WTC11 (cell line): Measurements from ENCODE around the gene CYP46A1. TPM values are rescaled to one million over a fixed set of nuclear protein-coding genes. Genes with fewer than 3 reads are reported as not detected.
A peak's percentile ranks its signal among the peaks of the same experiment; 100 is the strongest.

ENCODE experiments used
- ATAC-seq: fragments of 200-7000 bp; cut with Tn5 transposase; 2 replicates; pipeline ENCODE4 v1.10.0; 2021; ENCODE audit warnings: mild to moderate bottlenecking, moderate library complexity
- Bru-seq: library from RNA; stranded (reverse); fragments of 400-500 nt; gene quantifications from one replicate; lab custom pipeline; 2021; lab: Mats Ljungman, UMichigan
- CTCF ChIA-PET: fragments of 300-600 bp; sonication (Branson Sonifier 250); formaldehyde crosslinking; loops from one replicate; lab custom pipeline; 2021; ENCODE audit warnings: antibody characterized with exemption; lab: Charles Lee
- POLR2A ChIA-PET: fragments of 350-600 bp; sonication (Branson Sonifier 250); formaldehyde crosslinking; loops from one replicate; lab custom pipeline; 2021; ENCODE audit warnings: antibody characterized with exemption; lab: Charles Lee
- DNase-seq: peaks from one replicate; pipeline ENCODE4 v3.0.0; 2021; ENCODE audit warnings: low spot score
- H3K27ac Mint-ChIP-seq: 2 replicates; pipeline ENCODE4 v1.8.0; 2021; ENCODE audit warnings: mixed read lengths
- H3K27me3 Mint-ChIP-seq: 2 replicates; pipeline ENCODE4 v1.8.0; 2021; ENCODE audit warnings: low read depth, mild to moderate bottlenecking, moderate library complexity, mixed read lengths
- H3K36me3 Mint-ChIP-seq: 2 replicates; pipeline ENCODE4 v1.8.0; 2021; ENCODE audit warnings: mixed read lengths
- H3K4me1 Mint-ChIP-seq: 2 replicates; pipeline ENCODE4 v1.8.0; 2022; ENCODE audit warnings: mixed read lengths
- H3K4me3 Mint-ChIP-seq: 2 replicates; pipeline ENCODE4 v1.8.0; 2021; ENCODE audit warnings: mild to moderate bottlenecking, moderate library complexity, mixed read lengths
- H3K9me3 Mint-ChIP-seq: 2 replicates; pipeline ENCODE4 v1.8.0; 2021; ENCODE audit warnings: mixed read lengths
- CREB1 ChIP-seq: sonication (generic); formaldehyde crosslinking; IDR thresholded peaks from 2 replicates; pipeline ENCODE4 v1.8.0; 2023; ENCODE audit warnings: mild to moderate bottlenecking, missing genetic modification reagents
- CREM ChIP-seq: sonication (generic); formaldehyde crosslinking; IDR thresholded peaks from 2 replicates; pipeline ENCODE4 v1.8.1; 2022; ENCODE audit warnings: mild to moderate bottlenecking, missing genetic modification reagents, moderate library complexity
- ELF4 ChIP-seq: sonication (generic); formaldehyde crosslinking; IDR thresholded peaks from 2 replicates; pipeline ENCODE4 v1.8.1; 2022; ENCODE audit warnings: low read depth, mild to moderate bottlenecking, moderate library complexity, missing genetic modification reagents
- ETV6 ChIP-seq: sonication (generic); formaldehyde crosslinking; IDR thresholded peaks from 2 replicates; pipeline ENCODE4 v1.8.1; 2022; ENCODE audit warnings: mild to moderate bottlenecking, missing genetic modification reagents
- GRHL2 ChIP-seq: fragments of 250-450 bp; sonication (Bioruptor Pico); IDR thresholded peaks from 2 replicates; pipeline ENCODE4 v1.8.0; 2022; ENCODE audit warnings: mild to moderate bottlenecking, moderate library complexity; ENCODE audit not compliant: insufficient replicate concordance, severe bottlenecking
- HMGA2 ChIP-seq: fragments of 250-450 bp; sonication (Bioruptor Pico); IDR thresholded peaks from 2 replicates; pipeline ENCODE4 v1.4.0; 2021; ENCODE audit warnings: mild to moderate bottlenecking, moderate library complexity
- NFE2L1 ChIP-seq: sonication (generic); formaldehyde crosslinking; IDR thresholded peaks from 2 replicates; pipeline ENCODE4 v1.8.1; 2023; ENCODE audit warnings: missing genetic modification reagents
- NR2C2 ChIP-seq: sonication (generic); formaldehyde crosslinking; IDR thresholded peaks from 2 replicates; pipeline ENCODE4 v1.8.0; 2022; ENCODE audit warnings: mild to moderate bottlenecking, missing genetic modification reagents
- SP1 ChIP-seq: sonication (generic); formaldehyde crosslinking; conservative IDR thresholded peaks from 2 replicates; pipeline ENCODE4 v1.8.1; 2022; ENCODE audit warnings: missing genetic modification reagents
- TEAD1 ChIP-seq: sonication (generic); formaldehyde crosslinking; IDR thresholded peaks from 2 replicates; pipeline ENCODE4 v1.8.0; 2022; ENCODE audit warnings: mild to moderate bottlenecking, missing genetic modification reagents
- TEAD4 ChIP-seq: sonication (generic); formaldehyde crosslinking; IDR thresholded peaks from 2 replicates; pipeline ENCODE4 v1.8.0; 2022; ENCODE audit warnings: mild to moderate bottlenecking, missing genetic modification reagents
- TP53 ChIP-seq: sonication (generic); formaldehyde crosslinking; IDR thresholded peaks from 2 replicates; pipeline ENCODE4 v1.8.1; 2023; ENCODE audit warnings: mild to moderate bottlenecking, missing genetic modification reagents
- ZNF138 ChIP-seq: sonication (generic); formaldehyde crosslinking; conservative IDR thresholded peaks from 2 replicates; pipeline ENCODE4 v1.8.1; 2022; ENCODE audit warnings: mild to moderate bottlenecking, moderate library complexity, missing genetic modification reagents
- long read RNA-seq, 3 experiments: library from RNA in 1 of 3; library from capped mRNA in 1 of 3; library from polyadenylated mRNA in 1 of 3; unstranded in 2 of 3; stranded (forward) in 1 of 3; transcript quantifications; one replicate each; pipeline ENCODE4 v2.0.0, GENCODE V29; 2021
- total RNA-seq: library from RNA; stranded (reverse); gene quantifications from 3 replicates; pipeline ENCODE4 v1.2.3, GENCODE V29; 2021
- TF ChIP-seq, protein P1 (sequence below): sonication (generic); formaldehyde crosslinking; IDR thresholded peaks from 2 replicates; pipeline ENCODE4 v1.8.1; 2022; ENCODE audit warnings: low read depth, mild to moderate bottlenecking, moderate library complexity, missing genetic modification reagents, borderline replicate concordance
- TF ChIP-seq, protein P2 (sequence below): sonication (generic); formaldehyde crosslinking; IDR thresholded peaks from 2 replicates; pipeline ENCODE4 v1.8.1; 2023; ENCODE audit warnings: mild to moderate bottlenecking, moderate library complexity, missing genetic modification reagents
- TF ChIP-seq, protein P3 (sequence below): sonication (generic); formaldehyde crosslinking; IDR thresholded peaks from 2 replicates; pipeline ENCODE4 v1.8.1; 2023; ENCODE audit warnings: mild to moderate bottlenecking, missing genetic modification reagents
- TF ChIP-seq, protein P4 (sequence below): sonication (generic); formaldehyde crosslinking; IDR thresholded peaks from 2 replicates; pipeline ENCODE4 v1.8.0; 2022; ENCODE audit warnings: mild to moderate bottlenecking, missing genetic modification reagents
- TF ChIP-seq, protein P5 (sequence below): sonication (generic); formaldehyde crosslinking; IDR thresholded peaks from 2 replicates; pipeline ENCODE4 v1.8.1; 2022; ENCODE audit warnings: mild to moderate bottlenecking, missing genetic modification reagents, moderate library complexity, borderline replicate concordance
- TF ChIP-seq, protein P6 (sequence below): sonication (generic); formaldehyde crosslinking; IDR thresholded peaks from 2 replicates; pipeline ENCODE4 v1.8.1; 2023; ENCODE audit warnings: mild to moderate bottlenecking, missing genetic modification reagents, moderate library complexity
- TF ChIP-seq, protein P7 (sequence below): sonication (generic); formaldehyde crosslinking; conservative IDR thresholded peaks from 2 replicates; pipeline ENCODE4 v1.8.1; 2023; ENCODE audit warnings: mild to moderate bottlenecking, low read depth, missing genetic modification reagents, moderate library complexity
- TF ChIP-seq, protein P8 (sequence below): sonication (generic); formaldehyde crosslinking; IDR thresholded peaks from 2 replicates; pipeline ENCODE4 v1.8.0; 2023; ENCODE audit warnings: missing genetic modification reagents

The CYP46A1 gene
- 0.57 to 0.77 TPM (median 0.73 TPM) in 3 replicates for total RNA-seq
- Bru-seq, nascent RNA: percentile 33 among the genes with signal in this experiment
- long read RNA-seq, experiment 1: 0 reads
- long read RNA-seq, experiment 2, partial matches to known transcripts: 0 of 1 reads
- long read RNA-seq, experiment 2, other reads (novel, unspliced or antisense): 1 of 1 reads
- long read RNA-seq, experiment 3: 0 reads

DNA sequence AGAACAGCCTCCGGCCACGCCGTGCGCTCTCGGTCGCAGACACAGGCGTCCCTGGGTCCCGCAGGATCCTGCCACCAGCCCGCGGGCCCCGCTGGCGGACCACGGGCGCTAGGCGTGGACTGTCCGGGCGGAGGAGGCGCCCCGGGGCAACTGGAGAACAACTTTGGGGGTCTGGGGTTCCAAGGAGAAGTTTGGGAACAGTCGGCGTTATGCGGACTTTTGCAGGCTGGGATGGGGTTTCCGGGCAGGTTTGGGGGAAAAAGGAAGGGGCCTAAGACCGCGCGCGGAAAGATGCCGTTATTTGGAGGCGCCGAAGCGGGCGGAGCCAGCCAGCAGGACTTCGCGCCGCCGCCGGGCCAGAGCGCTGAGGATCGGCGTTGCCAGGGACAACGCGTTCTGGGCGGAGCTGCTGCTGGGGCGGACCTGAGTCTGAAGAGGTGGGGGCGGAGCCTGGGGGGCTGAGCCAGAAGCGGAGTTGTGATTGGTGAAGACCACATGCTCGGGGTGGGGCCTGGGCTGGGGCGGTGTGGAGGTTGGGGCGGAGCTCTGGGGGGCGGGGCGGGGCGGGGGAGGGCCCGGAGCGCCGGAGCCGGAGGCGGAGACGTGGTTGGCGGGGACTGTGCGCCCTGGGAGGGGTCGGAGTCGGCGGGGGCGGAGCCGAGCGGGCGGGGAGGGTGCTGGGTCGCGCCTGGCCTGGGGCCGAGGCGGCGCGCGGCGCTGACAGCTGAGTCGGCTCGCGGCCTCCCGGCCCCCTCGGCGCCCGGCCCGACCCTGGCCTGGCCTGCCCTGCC, at the start of gene CYP46A1:
TSS of gene CYP46A1 (plus strand) at position 680 of the 791 bp plus-strand sequence. CDS start 120 bp downstream, outside the sequence.
- peaks cover 8% of the 10 kb centered on the region for H3K9me3 Mint-ChIP-seq
- POLR2A ChIA-PET: interaction anchor here (0.6 to 1.0 kb wide), 3 partner anchors 116 to 298 kb away, joined by 3 to 4 read pairs (median 3); no protein-coding TSS in a partner anchor
- DNase-seq (peak; percentile 100), ATAC-seq (peak; percentile 92)
- TF ChIP-seq, protein P1, sequence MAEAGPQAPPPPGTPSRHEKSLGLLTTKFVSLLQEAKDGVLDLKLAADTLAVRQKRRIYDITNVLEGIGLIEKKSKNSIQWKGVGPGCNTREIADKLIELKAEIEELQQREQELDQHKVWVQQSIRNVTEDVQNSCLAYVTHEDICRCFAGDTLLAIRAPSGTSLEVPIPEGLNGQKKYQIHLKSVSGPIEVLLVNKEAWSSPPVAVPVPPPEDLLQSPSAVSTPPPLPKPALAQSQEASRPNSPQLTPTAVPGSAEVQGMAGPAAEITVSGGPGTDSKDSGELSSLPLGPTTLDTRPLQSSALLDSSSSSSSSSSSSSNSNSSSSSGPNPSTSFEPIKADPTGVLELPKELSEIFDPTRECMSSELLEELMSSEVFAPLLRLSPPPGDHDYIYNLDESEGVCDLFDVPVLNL (CRISPR knock-in tag): no peak
- TF ChIP-seq TEAD4 (CRISPR knock-in tag) (no peak), TP53 (CRISPR knock-in tag) (no peak), CREM (peak; percentile 94), NR2C2 (CRISPR knock-in tag) (no peak), ELF4 (CRISPR knock-in tag) (no peak), CREB1 (no peak), HMGA2 (CRISPR knock-in tag) (no peak), SP1 (CRISPR knock-in tag) (peak; percentile 83), ETV6 (CRISPR knock-in tag) (peak; percentile 51; the same call in 1 of the 2 replicates), TEAD1 (CRISPR knock-in tag) (no peak), ZNF138 (CRISPR knock-in tag) (no peak)
- TF ChIP-seq, protein P2, sequence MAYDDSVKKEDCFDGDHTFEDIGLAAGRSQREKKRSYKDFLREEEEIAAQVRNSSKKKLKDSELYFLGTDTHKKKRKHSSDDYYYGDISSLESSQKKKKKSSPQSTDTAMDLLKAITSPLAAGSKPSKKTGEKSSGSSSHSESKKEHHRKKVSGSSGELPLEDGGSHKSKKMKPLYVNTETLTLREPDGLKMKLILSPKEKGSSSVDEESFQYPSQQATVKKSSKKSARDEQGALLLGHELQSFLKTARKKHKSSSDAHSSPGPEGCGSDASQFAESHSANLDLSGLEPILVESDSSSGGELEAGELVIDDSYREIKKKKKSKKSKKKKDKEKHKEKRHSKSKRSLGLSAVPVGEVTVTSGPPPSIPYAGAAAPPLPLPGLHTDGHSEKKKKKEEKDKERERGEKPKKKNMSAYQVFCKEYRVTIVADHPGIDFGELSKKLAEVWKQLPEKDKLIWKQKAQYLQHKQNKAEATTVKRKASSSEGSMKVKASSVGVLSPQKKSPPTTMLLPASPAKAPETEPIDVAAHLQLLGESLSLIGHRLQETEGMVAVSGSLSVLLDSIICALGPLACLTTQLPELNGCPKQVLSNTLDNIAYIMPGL (CRISPR knock-in tag): peak; percentile 44; the same call in 1 of the 2 replicates
- TF ChIP-seq, protein P3, sequence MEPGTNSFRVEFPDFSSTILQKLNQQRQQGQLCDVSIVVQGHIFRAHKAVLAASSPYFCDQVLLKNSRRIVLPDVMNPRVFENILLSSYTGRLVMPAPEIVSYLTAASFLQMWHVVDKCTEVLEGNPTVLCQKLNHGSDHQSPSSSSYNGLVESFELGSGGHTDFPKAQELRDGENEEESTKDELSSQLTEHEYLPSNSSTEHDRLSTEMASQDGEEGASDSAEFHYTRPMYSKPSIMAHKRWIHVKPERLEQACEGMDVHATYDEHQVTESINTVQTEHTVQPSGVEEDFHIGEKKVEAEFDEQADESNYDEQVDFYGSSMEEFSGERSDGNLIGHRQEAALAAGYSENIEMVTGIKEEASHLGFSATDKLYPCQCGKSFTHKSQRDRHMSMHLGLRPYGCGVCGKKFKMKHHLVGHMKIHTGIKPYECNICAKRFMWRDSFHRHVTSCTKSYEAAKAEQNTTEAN (CRISPR knock-in tag): no peak
- TF ChIP-seq, protein P4, sequence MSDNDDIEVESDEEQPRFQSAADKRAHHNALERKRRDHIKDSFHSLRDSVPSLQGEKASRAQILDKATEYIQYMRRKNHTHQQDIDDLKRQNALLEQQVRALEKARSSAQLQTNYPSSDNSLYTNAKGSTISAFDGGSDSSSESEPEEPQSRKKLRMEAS: 0 out of 2 replicates have a peak, but pooled peaks have one; percentile 42
- TF ChIP-seq, protein P5, sequence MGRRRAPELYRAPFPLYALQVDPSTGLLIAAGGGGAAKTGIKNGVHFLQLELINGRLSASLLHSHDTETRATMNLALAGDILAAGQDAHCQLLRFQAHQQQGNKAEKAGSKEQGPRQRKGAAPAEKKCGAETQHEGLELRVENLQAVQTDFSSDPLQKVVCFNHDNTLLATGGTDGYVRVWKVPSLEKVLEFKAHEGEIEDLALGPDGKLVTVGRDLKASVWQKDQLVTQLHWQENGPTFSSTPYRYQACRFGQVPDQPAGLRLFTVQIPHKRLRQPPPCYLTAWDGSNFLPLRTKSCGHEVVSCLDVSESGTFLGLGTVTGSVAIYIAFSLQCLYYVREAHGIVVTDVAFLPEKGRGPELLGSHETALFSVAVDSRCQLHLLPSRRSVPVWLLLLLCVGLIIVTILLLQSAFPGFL (CRISPR knock-in tag): no peak
- TF ChIP-seq, protein P6, sequence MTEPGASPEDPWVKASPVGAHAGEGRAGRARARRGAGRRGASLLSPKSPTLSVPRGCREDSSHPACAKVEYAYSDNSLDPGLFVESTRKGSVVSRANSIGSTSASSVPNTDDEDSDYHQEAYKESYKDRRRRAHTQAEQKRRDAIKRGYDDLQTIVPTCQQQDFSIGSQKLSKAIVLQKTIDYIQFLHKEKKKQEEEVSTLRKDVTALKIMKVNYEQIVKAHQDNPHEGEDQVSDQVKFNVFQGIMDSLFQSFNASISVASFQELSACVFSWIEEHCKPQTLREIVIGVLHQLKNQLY (CRISPR knock-in tag): no peak
- no peaks in the 10 kb centered on the region; the same call in 1 of the 2 replicates for H3K36me3 Mint-ChIP-seq
- peaks cover 7% of the 10 kb centered on the region for H3K27me3 Mint-ChIP-seq
- CTCF ChIA-PET: interaction anchor here (0.6 to 1.5 kb wide), 35 partner anchors 10 to 471 kb away, joined by 3 to 13 read pairs (median 4); partner anchors contain the start of gene EML1
- H3K4me1 Mint-ChIP-seq: peaks cover 26% of the 10 kb centered on the region
- peak within 1 kb of the TSS; percentile 79 for H3K4me3 Mint-ChIP-seq
- H3K27ac Mint-ChIP-seq: no peak within 1 kb of the TSS

DNA sequence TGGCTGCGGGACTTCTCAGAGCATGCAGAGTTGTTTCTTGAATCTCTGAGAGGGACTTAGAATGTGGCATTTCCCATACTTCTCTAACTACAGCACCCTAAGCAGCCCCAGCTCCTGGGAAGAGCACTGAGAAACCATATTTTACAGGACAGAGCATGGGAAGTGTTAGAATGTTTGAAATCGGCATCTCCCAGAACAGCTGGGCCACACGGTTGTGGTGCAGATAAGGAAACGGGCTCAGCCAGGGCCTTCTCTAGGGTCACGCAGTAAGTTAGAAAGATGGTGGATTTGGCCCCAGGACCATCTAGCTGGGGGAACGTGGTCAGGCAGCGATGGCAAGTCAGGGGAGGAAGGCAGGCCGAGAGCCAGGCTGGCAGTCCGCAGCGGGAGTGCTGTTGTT, 49.7 kb upstream of the CYP46A1 start:
- CTCF ChIA-PET: interaction anchor here (1.2 kb wide), 1 partner anchor 117 kb away, joined by 3 read pairs; no protein-coding TSS in a partner anchor
- no peaks in the 10 kb centered on the region for H3K4me1 Mint-ChIP-seq
- no peak overlapping the region for H3K27ac Mint-ChIP-seq
- ATAC-seq: no peak
- no peaks in the 10 kb centered on the region for H3K27me3 Mint-ChIP-seq
- no peak for DNase-seq
- POLR2A ChIA-PET: no interaction called here
- no peak overlapping the region for H3K4me3 Mint-ChIP-seq
- H3K36me3 Mint-ChIP-seq: no peaks in the 10 kb centered on the region
- H3K9me3 Mint-ChIP-seq: no peaks in the 10 kb centered on the region
- TF ChIP-seq, protein P2 (CRISPR knock-in tag): no peak
- TF ChIP-seq, protein P7, sequence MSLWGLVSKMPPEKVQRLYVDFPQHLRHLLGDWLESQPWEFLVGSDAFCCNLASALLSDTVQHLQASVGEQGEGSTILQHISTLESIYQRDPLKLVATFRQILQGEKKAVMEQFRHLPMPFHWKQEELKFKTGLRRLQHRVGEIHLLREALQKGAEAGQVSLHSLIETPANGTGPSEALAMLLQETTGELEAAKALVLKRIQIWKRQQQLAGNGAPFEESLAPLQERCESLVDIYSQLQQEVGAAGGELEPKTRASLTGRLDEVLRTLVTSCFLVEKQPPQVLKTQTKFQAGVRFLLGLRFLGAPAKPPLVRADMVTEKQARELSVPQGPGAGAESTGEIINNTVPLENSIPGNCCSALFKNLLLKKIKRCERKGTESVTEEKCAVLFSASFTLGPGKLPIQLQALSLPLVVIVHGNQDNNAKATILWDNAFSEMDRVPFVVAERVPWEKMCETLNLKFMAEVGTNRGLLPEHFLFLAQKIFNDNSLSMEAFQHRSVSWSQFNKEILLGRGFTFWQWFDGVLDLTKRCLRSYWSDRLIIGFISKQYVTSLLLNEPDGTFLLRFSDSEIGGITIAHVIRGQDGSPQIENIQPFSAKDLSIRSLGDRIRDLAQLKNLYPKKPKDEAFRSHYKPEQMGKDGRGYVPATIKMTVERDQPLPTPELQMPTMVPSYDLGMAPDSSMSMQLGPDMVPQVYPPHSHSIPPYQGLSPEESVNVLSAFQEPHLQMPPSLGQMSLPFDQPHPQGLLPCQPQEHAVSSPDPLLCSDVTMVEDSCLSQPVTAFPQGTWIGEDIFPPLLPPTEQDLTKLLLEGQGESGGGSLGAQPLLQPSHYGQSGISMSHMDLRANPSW (CRISPR knock-in tag): no peak
- TF ChIP-seq GRHL2 (no peak), NFE2L1 (CRISPR knock-in tag) (no peak)
- TF ChIP-seq, protein P8, sequence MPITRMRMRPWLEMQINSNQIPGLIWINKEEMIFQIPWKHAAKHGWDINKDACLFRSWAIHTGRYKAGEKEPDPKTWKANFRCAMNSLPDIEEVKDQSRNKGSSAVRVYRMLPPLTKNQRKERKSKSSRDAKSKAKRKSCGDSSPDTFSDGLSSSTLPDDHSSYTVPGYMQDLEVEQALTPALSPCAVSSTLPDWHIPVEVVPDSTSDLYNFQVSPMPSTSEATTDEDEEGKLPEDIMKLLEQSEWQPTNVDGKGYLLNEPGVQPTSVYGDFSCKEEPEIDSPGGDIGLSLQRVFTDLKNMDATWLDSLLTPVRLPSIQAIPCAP (CRISPR knock-in tag): no peak
